Activated naive CD4-positive, alpha-beta T cell treated with anti-CD3 and anti-CD28 coated beads, Interleukin-2, amount 50 U/mL, for 24 hours (primary cell): ENCODE results near the gene OPA3.

Source experiments
- H3K27ac Mint-ChIP-seq: one replicate; pipeline ENCODE4 v1.8.0; 2021; ENCODE audit warnings: mild to moderate bottlenecking, mixed read lengths
- H3K27me3 Mint-ChIP-seq: one replicate; pipeline ENCODE4 v1.8.0; 2021; ENCODE audit warnings: mixed read lengths
- H3K36me3 Mint-ChIP-seq: one replicate; pipeline ENCODE4 v1.8.0; 2021; ENCODE audit warnings: mixed read lengths
- H3K4me1 Mint-ChIP-seq: one replicate; pipeline ENCODE4 v1.8.0; 2021; ENCODE audit warnings: mixed read lengths
- H3K4me3 Mint-ChIP-seq: one replicate; pipeline ENCODE4 v1.8.0; 2021; ENCODE audit warnings: mild to moderate bottlenecking, mixed read lengths
- H3K9me3 Mint-ChIP-seq: one replicate; pipeline ENCODE4 v1.8.0; 2021; ENCODE audit warnings: mixed read lengths

Gene OPA3

DNA sequence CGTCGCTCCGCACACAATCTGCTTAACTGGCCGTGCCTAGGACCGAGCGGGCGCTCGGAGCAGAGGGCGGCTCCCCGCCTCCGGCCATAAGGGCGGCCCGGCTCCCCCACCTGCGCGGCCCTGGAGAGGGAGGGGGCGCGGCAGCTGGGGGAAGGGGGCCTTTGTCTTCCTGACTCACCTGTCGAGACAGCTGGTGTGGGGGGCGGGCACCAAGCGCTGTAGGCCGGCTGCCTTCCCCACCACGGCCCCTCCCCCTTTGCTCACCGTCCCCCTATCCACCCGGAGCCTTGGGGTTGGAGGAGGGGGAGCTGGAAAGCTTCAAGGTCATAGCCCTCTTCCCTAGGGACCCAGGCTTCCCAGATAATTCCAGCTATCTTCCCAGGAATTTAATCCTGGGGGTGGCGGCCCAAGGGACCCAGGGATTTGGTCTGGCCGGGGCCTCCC lies 76.2 kb downstream of the OPA3 start:
- Mint-ChIP-seq H3K4me3 (peak overlapping the region; percentile 91), H3K4me1 (peaks cover 50% of the 10 kb centered on the region), H3K36me3 (peaks cover 2% of the 10 kb centered on the region), H3K27ac (peak overlapping the region; percentile 35), H3K9me3 (no peaks in the 10 kb centered on the region), H3K27me3 (no peaks in the 10 kb centered on the region)

DNA sequence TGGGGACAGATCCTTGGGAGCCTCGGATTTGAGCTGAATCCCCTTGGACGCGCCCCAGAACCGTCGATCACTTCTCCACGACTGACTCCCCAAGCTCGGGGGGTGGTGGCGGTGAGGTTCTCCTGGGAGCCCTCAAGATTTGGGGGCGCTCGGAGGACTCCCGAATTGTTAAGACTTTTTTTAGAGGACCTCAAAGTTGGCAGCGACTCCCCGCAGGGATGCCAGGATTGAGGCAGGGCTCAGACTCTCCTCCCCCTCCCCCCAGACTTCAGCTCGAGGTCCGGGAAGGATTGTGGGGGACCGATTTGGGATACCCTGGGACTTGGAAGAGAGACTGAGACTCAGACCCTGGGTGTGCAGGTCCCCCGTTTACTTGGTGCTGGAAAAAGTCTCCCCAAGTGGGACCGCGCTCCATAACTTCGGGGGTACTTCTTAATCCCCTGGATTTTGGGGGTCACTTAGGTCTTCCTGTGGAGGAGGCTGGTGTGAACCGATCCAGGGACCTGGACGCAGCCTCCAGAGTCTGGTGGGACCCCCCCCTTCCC lies 76.7 kb downstream of the OPA3 start:
- H3K4me1 Mint-ChIP-seq, result peaks cover 46% of the 10 kb centered on the region
- peak overlapping the region; percentile 35 for H3K27ac Mint-ChIP-seq

GRCh38 chr19:45506989-45507871 lies 77.4 kb downstream of the OPA3 start, which contains the start of gene VASP:
Gene VASP (plus strand): TSS chr19:45507479. CDS start chr19:45507772, 293 bp downstream.
- Mint-ChIP-seq H3K4me3 (peak within 1 kb of the TSS; percentile 93), H3K4me1 (peaks cover 42% of the 10 kb centered on the region), H3K9me3 (no peaks in the 10 kb centered on the region), H3K27me3 (no peaks in the 10 kb centered on the region), H3K27ac (peak within 1 kb of the TSS; percentile 91), H3K36me3 (peaks cover 4% of the 10 kb centered on the region)

More for the DNA sequence above, 76.7 kb downstream of the OPA3 start:
- no peaks in the 10 kb centered on the region for H3K27me3 Mint-ChIP-seq
- H3K36me3 Mint-ChIP-seq, result peaks cover 2% of the 10 kb centered on the region
- peak overlapping the region; percentile 91 for H3K4me3 Mint-ChIP-seq
- H3K9me3 Mint-ChIP-seq, result no peaks in the 10 kb centered on the region

DNA sequence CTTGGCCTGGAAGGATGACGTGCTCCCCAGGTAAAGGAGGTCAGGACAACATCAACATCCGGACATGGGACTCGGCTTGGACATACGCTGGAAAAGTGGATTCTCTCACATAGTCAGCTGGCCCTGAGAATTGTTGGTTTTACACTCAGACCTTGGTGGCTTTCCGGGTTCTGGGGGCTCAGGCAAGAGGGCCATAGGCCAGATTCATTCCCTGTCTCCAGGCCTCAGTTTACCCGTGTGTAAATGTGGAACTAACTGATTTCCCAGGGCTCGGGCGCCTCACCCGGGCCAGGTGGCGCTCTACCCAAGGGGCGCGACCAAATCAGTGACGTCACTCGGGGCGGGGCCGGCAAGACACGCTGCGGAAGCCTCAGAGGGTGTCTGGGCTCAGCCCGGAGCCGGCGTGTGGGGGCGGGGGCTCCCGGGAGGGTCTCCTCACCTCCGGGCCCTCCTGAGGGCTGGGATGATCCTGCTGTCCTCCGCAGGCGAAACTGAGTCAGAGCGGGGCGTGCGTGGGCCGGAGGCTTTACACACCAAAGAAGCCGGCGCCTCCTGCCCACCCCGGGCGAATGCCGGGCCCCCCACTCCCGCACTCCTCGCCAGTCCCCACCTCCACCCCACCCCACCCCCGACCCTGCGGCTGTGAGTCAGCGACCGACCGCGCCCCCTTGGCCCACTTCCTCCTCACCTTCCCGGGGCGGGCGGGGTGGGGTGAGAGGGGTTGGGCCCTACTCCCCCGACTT lies 78.2 kb downstream of the OPA3 start:
- H3K9me3 Mint-ChIP-seq, result no peaks in the 10 kb centered on the region
- H3K4me1 Mint-ChIP-seq, result peaks cover 36% of the 10 kb centered on the region
- peaks cover 4% of the 10 kb centered on the region for H3K36me3 Mint-ChIP-seq
- H3K27ac Mint-ChIP-seq, result peak overlapping the region; percentile 91
- no peaks in the 10 kb centered on the region for H3K27me3 Mint-ChIP-seq
- peak overlapping the region; percentile 93 for H3K4me3 Mint-ChIP-seq

DNA sequence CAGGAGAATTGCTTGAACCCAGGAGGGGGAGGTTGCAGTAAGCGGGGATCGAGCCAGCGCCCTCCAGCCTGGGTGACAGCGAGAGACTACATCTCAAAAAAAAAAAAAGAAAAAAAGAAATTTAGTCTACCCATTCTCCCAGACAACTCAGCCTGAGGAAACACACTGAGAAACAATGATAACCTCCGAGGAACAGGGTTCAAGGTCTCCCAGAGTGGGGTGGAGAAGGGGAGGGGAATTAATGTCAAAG lies 78.7 kb downstream of the OPA3 start:
- no peaks in the 10 kb centered on the region for H3K27me3 Mint-ChIP-seq

DNA sequence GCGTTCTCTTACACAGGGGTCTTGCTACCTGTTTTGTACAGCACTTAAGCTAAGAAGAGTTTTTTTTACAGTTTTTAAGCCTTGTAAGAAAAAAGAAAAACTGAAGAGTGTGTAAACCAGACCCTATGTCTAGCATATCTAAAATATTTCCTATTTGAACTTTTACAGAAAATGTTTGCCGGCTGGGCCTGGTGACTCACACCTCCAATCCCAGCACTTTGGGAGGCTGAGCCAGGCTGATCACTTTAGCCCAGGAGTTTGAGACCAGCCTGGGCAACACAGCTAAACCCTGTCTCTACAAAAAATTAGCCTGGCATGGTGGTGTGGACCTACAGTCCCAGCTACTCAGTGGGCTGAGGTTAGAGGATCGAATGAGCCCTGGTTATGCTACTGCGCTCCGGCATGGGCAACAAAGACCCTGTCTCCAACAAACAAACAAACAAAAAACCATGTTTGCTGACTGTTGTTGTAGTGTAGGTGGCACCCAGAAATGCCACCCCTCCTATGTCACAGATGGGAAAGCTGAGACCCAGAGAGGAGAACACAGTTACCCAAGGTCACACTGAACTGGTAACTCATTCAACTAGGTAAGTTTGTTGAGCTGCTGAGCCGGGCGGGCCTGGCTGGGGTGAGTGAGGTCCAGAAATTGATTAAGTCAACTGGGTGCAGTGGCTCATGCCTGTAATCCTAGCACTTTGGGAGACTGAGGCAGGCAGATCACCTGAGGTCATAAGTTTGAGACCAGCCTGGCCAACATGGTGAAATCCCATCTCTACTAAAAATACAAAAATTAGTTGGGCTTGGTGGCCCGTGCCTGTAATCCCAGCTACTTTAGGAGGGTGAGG lies 79.2 kb downstream of the OPA3 start:
- Mint-ChIP-seq H3K9me3 (no peaks in the 10 kb centered on the region), H3K4me1 (peaks cover 31% of the 10 kb centered on the region), H3K36me3 (peaks cover 2% of the 10 kb centered on the region)

More for the DNA sequence above, 78.7 kb downstream of the OPA3 start:
- peaks cover 3% of the 10 kb centered on the region for H3K36me3 Mint-ChIP-seq
- H3K9me3 Mint-ChIP-seq, result no peaks in the 10 kb centered on the region
- peak overlapping the region; percentile 77 for H3K4me3 Mint-ChIP-seq
- H3K27ac Mint-ChIP-seq, result peak overlapping the region; percentile 79
- peaks cover 34% of the 10 kb centered on the region for H3K4me1 Mint-ChIP-seq

DNA sequence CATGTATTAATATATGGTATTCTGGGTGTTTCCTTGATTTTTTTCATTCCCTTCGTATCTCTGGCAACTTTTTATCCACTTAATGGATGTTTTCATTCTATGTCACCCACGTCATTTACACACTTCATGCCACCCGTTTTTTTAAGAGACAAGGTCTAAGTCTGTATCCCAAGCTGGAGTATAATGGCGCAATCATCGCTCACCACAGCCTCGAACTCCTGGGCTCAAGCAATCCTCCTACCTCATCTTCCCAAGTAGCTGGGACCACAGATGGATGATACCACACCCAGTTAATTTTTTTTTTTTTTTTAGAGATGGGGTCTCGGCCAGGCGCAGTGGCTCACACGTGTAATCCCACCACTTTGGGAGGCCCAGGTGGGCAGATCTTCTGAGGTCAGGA lies 80.7 kb downstream of the OPA3 start:
- H3K9me3 Mint-ChIP-seq, result no peaks in the 10 kb centered on the region
- no peak overlapping the region for H3K27ac Mint-ChIP-seq
- no peak overlapping the region for H3K4me3 Mint-ChIP-seq

More for the DNA sequence above, 79.2 kb downstream of the OPA3 start:
- Mint-ChIP-seq H3K27ac (peak overlapping the region; percentile 2), H3K4me3 (peak overlapping the region; percentile 77), H3K27me3 (no peaks in the 10 kb centered on the region)

DNA sequence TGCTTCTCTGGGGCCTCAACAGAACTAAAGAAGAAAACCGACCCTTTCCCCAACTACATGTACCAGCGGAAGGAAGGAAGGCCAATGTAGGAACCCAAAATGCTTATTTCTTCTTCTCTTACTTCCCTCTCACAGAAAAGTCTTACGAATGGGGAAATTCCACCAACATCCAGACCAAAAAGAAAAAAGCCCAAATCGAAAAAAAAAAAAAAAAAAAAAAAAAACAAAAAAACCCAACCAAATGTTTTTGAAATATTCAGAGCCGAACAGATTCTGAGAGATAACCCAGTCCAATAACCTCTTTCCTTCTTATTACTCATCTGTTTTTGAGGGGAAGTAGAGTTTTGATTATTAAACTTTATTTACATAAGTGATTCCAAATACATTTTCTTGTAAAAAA lies 82.5 kb downstream of the OPA3 start:
- Mint-ChIP-seq H3K27ac (no peak overlapping the region), H3K36me3 (peaks cover 2% of the 10 kb centered on the region), H3K4me1 (peaks cover 37% of the 10 kb centered on the region), H3K27me3 (no peaks in the 10 kb centered on the region), H3K4me3 (no peak overlapping the region), H3K9me3 (no peaks in the 10 kb centered on the region)

More for the DNA sequence above, 80.7 kb downstream of the OPA3 start:
- Mint-ChIP-seq H3K4me1 (peaks cover 28% of the 10 kb centered on the region), H3K27me3 (no peaks in the 10 kb centered on the region), H3K36me3 (peaks cover 2% of the 10 kb centered on the region)

- Mint-ChIP-seq H3K27ac (no peak overlapping the region), H3K4me1 (peaks cover 40% of the 10 kb centered on the region), H3K9me3 (no peaks in the 10 kb centered on the region), H3K4me3 (no peak overlapping the region), H3K27me3 (no peaks in the 10 kb centered on the region), H3K36me3 (peaks cover 2% of the 10 kb centered on the region)
Observed at GRCh38 chr19:45501730-45502014, 82.9 kb downstream of the OPA3 start.

- Mint-ChIP-seq H3K36me3 (peaks cover 2% of the 10 kb centered on the region), H3K27ac (no peak overlapping the region), H3K27me3 (no peaks in the 10 kb centered on the region), H3K4me1 (peaks cover 41% of the 10 kb centered on the region), H3K4me3 (no peak overlapping the region), H3K9me3 (no peaks in the 10 kb centered on the region)
Observed at GRCh38 chr19:45500918-45501729, 83.5 kb downstream of the OPA3 start.

GRCh38 chr19:45499196-45500180 lies 85.1 kb downstream of the OPA3 start:
- peaks cover 40% of the 10 kb centered on the region for H3K4me1 Mint-ChIP-seq
- peaks cover 2% of the 10 kb centered on the region for H3K36me3 Mint-ChIP-seq
- H3K27ac Mint-ChIP-seq, result peak overlapping the region; percentile 56
- H3K4me3 Mint-ChIP-seq, result peak overlapping the region; percentile 17
- no peaks in the 10 kb centered on the region for H3K9me3 Mint-ChIP-seq
- H3K27me3 Mint-ChIP-seq, result peaks cover 6% of the 10 kb centered on the region

DNA sequence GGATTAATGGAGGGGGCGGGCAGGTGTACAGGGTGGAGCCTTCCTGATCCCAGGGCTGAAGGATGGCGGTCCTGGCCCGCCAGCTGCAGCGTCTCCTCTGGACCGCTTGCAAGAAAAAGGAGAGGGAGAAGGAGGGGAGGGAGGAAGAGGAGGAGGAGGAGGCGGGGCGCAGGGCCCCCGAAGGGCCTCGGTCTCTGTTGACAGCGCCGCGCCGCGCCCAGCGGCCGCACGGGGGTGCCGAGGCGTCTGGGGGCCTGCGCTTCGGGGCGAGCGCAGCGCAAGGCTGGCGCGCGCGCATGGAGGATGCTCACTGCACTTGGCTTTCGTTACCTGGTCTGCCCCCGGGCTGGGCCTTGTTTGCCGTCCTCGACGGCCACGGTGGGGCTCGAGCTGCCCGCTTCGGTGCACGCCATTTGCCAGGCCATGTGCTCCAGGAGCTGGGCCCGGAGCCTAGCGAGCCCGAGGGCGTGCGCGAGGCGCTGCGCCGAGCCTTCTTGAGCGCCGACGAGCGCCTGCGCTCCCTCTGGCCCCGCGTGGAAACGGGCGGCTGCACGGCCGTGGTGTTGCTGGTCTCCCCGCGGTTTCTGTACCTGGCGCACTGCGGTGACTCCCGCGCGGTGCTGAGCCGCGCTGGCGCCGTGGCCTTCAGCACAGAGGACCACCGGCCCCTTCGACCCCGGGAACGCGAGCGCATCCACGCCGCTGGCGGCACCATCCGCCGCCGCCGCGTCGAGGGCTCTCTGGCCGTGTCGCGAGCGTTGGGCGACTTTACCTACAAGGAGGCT lies 86.0 kb downstream of the OPA3 start, which contains the start of gene PPM1N:
Gene PPM1N, plus strand, starts transcription at position 33 of the 785 bp plus-strand sequence. Its CDS starts 30 bp downstream, at position 63.
- Mint-ChIP-seq H3K27ac (peak within 1 kb of the TSS; percentile 86), H3K36me3 (peaks cover 2% of the 10 kb centered on the region), H3K27me3 (peaks cover 6% of the 10 kb centered on the region), H3K9me3 (no peaks in the 10 kb centered on the region), H3K4me1 (peaks cover 40% of the 10 kb centered on the region), H3K4me3 (peak within 1 kb of the TSS; percentile 86)

DNA sequence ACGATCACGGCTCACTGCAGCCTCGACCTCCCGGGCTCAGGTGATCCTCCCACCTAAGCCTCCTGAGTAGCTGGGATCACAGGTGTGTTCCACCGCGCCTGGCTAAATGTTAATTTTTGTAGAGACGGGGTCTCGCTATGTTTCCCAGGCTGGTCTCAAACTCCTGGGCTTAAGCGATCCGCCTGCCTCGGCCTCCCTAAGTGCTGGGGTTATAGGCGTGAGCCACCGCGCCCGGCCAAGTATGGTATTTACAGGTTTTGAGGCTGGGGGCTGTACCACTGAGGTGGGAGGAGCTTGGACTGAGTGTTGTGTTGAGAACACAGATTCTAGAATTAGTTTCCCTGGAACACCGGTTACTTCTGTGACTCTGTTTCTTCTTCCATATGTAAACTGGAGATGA lies 86.8 kb downstream of the OPA3 start:
- peaks cover 10% of the 10 kb centered on the region for H3K27me3 Mint-ChIP-seq
- peak overlapping the region; percentile 83 for H3K4me3 Mint-ChIP-seq
- no peaks in the 10 kb centered on the region for H3K9me3 Mint-ChIP-seq
- peaks cover 47% of the 10 kb centered on the region for H3K4me1 Mint-ChIP-seq
- peaks cover 2% of the 10 kb centered on the region for H3K36me3 Mint-ChIP-seq
- H3K27ac Mint-ChIP-seq, result peak overlapping the region; percentile 70
